Parathyroid adenoma (tissue), 2 donors: ENCODE results near the gene SCN3B.

ENCODE experiments used
- H2AFZ ChIP-seq: fragments of 300-600 bp; sonication (generic); one replicate; pipeline ENCODE4 v1.7.0; 2017; ENCODE audit warnings: antibody characterized with exemption, mild to moderate bottlenecking
- H3K27ac ChIP-seq: fragments of 300-600 bp; sonication (generic); one replicate; pipeline ENCODE4 v1.7.0; 2017
- H3K27me3 ChIP-seq: fragments of 300-600 bp; sonication (generic); one replicate; pipeline ENCODE4 v1.7.0; 2017; ENCODE audit warnings: low read length; ENCODE audit not compliant: control insufficient read depth, insufficient read depth
- H3K36me3 ChIP-seq: fragments of 300-600 bp; sonication (generic); one replicate; pipeline ENCODE4 v1.7.0; 2017; ENCODE audit warnings: low read length; ENCODE audit not compliant: control insufficient read depth, insufficient read depth
- H3K4me1 ChIP-seq: fragments of 300-600 bp; sonication (generic); one replicate; pipeline ENCODE4 v1.7.0; 2017; ENCODE audit warnings: control low read depth
- H3K4me2 ChIP-seq: fragments of 300-600 bp; sonication (generic); one replicate; pipeline ENCODE4 v1.7.0; 2017; ENCODE audit warnings: low read length
- H3K4me3 ChIP-seq: fragments of 300-600 bp; sonication (generic); one replicate; pipeline ENCODE4 v1.7.0; 2017; ENCODE audit warnings: low read depth, low read length
- H3K79me2 ChIP-seq: fragments of 300-600 bp; sonication (generic); one replicate; pipeline ENCODE4 v1.7.0; 2017; ENCODE audit warnings: control low read depth
- H3K9ac ChIP-seq: fragments of 300-600 bp; sonication (generic); one replicate; pipeline ENCODE4 v1.7.0; 2017; ENCODE audit warnings: mild to moderate bottlenecking
- H3K9me3 ChIP-seq: fragments of 300-600 bp; sonication (generic); one replicate; pipeline ENCODE4 v1.7.0; 2017; ENCODE audit warnings: low read length; ENCODE audit not compliant: control insufficient read depth
- CTCF ChIP-seq: fragments of 300-600 bp; sonication (generic); IDR thresholded peaks from one replicate; pipeline ENCODE4 v1.7.0; 2017; ENCODE audit warnings: antibody characterized with exemption, mild to moderate bottlenecking
- donor health status: primary hyperparathyroidism.

SCN3B gene

GRCh38 chr11:123611698-123612097 lies 42.7 kb downstream of the SCN3B start:
- Histone ChIP-seq H3K27me3 (no peaks in the 10 kb centered on the region), H3K4me2 (no peak overlapping the region), H3K4me1 (no peaks in the 10 kb centered on the region), H3K9ac (no peak overlapping the region), H2AFZ (no peak overlapping the region), H3K4me3 (no peak overlapping the region), H3K79me2 (no peaks in the 10 kb centered on the region), H3K9me3 (no peaks in the 10 kb centered on the region), H3K27ac (no peak overlapping the region), H3K36me3 (no peaks in the 10 kb centered on the region)
- TF ChIP-seq CTCF = no peak

GRCh38 chr11:123608945-123609344 lies 45.5 kb downstream of the SCN3B start:
- Histone ChIP-seq H3K27ac (no peak overlapping the region), H3K4me3 (no peak overlapping the region), H3K4me1 (no peaks in the 10 kb centered on the region), H2AFZ (no peak overlapping the region), H3K79me2 (no peaks in the 10 kb centered on the region), H3K36me3 (no peaks in the 10 kb centered on the region), H3K27me3 (no peaks in the 10 kb centered on the region), H3K4me2 (no peak overlapping the region), H3K9ac (no peak overlapping the region), H3K9me3 (no peaks in the 10 kb centered on the region)
- TF ChIP-seq CTCF = no peak

GRCh38 chr11:123608371-123608770 lies 46.1 kb downstream of the SCN3B start:
- no peak for TF ChIP-seq CTCF
- no peaks in the 10 kb centered on the region for H3K4me1 ChIP-seq
- no peaks in the 10 kb centered on the region for H3K36me3 ChIP-seq
- no peak overlapping the region for H2AFZ ChIP-seq
- no peaks in the 10 kb centered on the region for H3K79me2 ChIP-seq
- no peak overlapping the region for H3K4me3 ChIP-seq
- H3K27me3 ChIP-seq = no peaks in the 10 kb centered on the region
- H3K27ac ChIP-seq = no peak overlapping the region
- H3K4me2 ChIP-seq = no peak overlapping the region
- no peak overlapping the region for H3K9ac ChIP-seq
- H3K9me3 ChIP-seq = no peaks in the 10 kb centered on the region

- H3K27me3 ChIP-seq = no peaks in the 10 kb centered on the region
- H3K9me3 ChIP-seq = no peaks in the 10 kb centered on the region
- H2AFZ ChIP-seq = no peak overlapping the region
- H3K4me3 ChIP-seq = no peak overlapping the region
- no peak overlapping the region for H3K9ac ChIP-seq
- TF ChIP-seq CTCF = no peak
- H3K27ac ChIP-seq = no peak overlapping the region
- no peaks in the 10 kb centered on the region for H3K36me3 ChIP-seq
- no peaks in the 10 kb centered on the region for H3K4me1 ChIP-seq
- no peak overlapping the region for H3K4me2 ChIP-seq
- H3K79me2 ChIP-seq = no peaks in the 10 kb centered on the region
These were observed 46.6 kb downstream of the SCN3B start for GRCh38 chr11:123607781-123608180.

GRCh38 chr11:123603666-123604065 lies 50.8 kb downstream of the SCN3B start:
- H3K27ac ChIP-seq = no peak overlapping the region
- H3K27me3 ChIP-seq = no peaks in the 10 kb centered on the region
- no peak overlapping the region for H3K4me3 ChIP-seq
- no peak for TF ChIP-seq CTCF
- no peak overlapping the region for H2AFZ ChIP-seq
- no peak overlapping the region for H3K9ac ChIP-seq
- H3K79me2 ChIP-seq = no peaks in the 10 kb centered on the region
- H3K9me3 ChIP-seq = no peaks in the 10 kb centered on the region
- no peaks in the 10 kb centered on the region for H3K4me1 ChIP-seq
- H3K36me3 ChIP-seq = no peaks in the 10 kb centered on the region
- H3K4me2 ChIP-seq = no peak overlapping the region
